HG03575 (cell line): ENCODE data around the gene PDE4A.
"Not testable (repeated sequence)": the region's sequence is repeated elsewhere in the genome, so short reads cannot be mapped to it uniquely, and the experiment has no call there.

ENCODE experiments used
- ATAC-seq: cut with Tn5 transposase; IDR thresholded peaks from one replicate; pipeline ENCODE4 v1.9.1; 2021; ENCODE audit not compliant: unreplicated experiment, insufficient number of reproducible peaks, low FRiP score; ENCODE audit errors: extremely low read depth

PDE4A gene

DNA sequence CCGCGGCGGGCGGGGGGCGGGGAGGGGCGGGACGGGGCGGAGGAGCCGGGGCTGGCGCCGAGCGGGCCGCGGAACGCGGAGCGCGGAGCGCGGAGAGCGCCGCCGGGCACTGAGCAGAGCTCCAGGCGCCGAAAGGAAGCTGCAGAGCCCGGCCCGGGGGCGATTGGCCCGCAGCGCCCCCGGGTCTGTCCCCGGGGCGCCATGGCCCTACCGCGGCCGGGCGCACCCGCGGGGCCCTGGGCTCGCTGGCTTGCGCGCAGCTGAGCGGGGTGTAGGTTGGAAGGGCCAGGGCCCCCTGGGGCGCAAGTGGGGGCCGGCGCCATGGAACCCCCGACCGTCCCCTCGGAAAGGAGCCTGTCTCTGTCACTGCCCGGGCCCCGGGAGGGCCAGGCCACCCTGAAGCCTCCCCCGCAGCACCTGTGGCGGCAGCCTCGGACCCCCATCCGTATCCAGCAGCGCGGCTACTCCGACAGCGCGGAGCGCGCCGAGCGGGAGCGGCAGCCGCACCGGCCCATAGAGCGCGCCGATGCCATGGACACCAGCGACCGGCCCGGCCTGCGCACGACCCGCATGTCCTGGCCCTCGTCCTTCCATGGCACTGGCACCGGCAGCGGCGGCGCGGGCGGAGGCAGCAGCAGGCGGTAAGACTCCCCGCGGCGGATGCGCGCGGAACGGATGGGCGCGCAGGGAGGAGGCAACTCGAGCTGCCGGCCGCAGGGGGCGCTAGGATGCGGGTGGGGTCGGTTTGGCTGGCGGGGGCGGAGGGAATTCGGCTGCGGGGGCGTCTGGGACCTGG lies at the start of gene PDE4A:
Gene PDE4A (plus strand): TSS at position 95 of the 796 bp plus-strand sequence. CDS start 227 bp downstream, at position 322.
- no peak for ATAC-seq

DNA sequence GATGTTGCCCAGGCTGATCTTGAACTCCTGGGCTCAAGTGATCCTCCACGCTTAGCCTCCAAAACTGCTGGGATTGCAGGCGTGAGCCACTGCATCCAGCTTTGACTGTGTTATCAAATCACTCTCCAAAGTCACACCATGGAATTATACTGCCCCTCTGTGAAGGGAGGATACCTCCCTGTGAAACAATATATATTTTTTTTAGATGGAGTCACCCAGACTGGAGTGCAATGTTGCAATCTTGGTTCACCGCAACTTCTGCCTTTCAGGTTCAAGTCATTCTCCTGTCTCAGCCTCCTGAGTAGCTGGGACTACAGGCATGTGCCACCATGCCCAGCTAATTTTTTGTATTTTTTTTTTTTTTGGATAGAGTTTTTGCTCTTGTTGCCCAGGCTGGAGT lies 47.6 kb upstream of the PDE4A start:
- ATAC-seq = no peak

DNA sequence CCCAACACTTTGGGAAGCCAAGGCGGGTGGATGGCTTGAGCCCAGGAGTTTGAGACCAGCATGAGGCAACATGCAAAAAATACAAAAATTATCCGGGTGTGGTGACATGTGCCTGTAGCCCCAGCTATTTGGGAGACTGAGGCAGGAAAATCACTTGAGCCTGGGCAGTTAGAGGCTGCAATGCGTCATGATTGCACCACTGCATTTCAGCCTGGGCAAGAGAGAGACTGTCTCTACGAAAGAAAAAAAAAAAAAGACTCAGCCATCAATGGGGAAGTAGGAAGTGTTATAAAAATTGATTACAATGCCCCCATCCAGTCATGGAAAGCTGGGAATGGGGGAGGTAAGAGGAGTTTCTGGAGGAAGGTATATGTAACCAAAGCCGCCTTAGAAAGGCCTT lies 45.4 kb upstream of the PDE4A start:
- no peak for ATAC-seq

- not testable (repeated sequence) for ATAC-seq
These were observed 43.1 kb upstream of the PDE4A start for GRCh38 chr19:10377140-10377640.

DNA sequence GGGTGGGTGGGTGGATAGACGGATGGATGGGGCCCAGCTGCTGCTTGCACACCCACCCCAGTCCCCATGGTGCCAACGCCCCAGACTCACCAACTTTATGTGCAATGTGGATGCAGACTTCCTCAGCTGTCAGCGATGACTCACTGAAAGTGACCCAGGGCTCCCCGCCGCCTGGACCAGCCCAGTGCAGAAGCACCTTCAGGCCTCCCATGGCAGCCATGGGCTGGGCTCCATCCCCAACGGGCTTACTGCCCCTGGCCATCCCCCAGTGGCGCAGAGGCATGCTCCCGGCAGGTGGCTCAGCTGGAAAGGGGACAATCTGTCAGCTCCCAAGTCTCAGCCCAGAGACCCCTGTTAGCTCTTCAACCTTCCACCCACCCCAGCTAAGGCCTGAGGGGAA lies 42.2 kb upstream of the PDE4A start:
- no peak for ATAC-seq

DNA sequence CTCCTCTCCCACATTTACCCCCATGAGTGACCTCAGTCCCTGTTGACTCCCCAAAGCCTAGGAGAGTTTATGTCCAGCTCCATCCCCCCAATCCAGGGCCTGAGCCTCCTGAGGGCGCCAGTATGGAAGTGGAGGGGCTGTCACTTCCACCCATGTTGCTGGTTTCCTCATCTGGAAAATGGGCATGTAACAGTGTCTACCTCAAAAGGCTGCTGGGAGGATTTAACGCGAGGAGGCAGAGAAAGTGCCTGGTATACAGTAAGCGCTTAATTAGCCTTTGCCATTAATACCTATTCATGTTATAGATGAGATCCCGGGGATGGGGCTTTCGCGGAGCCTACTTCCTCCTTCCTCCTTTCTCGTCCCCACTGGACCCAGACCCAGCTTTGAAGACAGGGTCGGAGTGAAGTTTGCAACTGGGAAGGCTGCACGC lies 40.4 kb upstream of the PDE4A start:
- ATAC-seq = no peak

DNA sequence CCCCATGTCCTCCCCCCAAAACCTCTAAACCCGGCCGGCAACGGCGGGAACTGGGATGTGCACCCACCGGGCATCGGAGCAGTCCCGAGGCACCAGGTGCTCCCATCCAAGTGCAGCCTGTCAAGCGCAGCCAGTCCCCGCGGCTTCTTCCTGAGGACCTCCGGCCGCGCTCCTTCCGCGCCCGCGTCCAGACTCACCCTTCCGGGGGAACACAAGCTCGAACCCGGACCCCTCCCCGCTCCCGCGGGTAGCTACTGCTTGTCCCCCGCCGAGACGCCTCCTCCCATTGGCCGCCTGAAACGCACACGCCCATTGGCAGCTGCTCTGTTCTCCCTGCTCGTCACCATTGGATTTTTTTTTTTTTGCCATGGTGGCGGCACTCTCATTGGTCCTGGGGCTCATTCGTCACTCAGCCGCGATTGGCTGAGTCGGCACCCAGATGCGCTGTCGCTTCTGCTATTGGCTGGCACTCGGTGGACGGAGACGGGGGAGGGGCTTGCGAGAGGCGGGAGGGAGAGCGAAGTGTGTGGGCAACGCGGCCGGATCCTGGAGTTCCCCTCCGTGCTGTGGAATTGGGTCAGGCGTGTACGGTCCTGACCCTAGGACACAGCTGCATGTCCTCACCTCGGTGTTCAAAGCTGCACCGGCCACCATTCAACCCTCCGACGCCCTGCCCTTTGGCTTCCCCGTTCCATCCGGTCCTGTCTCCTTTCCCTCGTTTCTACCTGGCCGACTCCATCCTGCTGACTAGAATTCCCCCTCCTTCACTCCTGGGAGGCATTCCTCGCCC lies 39.8 kb upstream of the PDE4A start, which contains the start of gene TYK2:
Gene TYK2 (minus strand): TSS at position 260 of the 790 bp plus-strand sequence. CDS start 2,166 bp downstream, outside the sequence.
- ATAC-seq = peak; percentile 61

DNA sequence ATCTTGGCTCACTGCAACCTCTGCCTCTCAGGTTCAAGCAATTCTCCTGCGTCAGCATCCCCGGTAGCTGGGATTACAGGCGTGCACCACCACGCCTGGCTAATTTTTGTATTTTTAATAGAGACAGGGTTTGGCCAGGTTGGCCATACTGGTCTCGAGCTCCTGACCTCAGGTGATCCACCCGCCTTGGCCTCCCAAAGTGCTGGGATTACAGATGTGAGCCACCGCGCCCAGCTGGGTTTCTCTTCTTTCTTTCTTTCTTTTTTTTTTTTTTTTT lies 37.2 kb upstream of the PDE4A start:
- ATAC-seq = not testable (repeated sequence)

DNA sequence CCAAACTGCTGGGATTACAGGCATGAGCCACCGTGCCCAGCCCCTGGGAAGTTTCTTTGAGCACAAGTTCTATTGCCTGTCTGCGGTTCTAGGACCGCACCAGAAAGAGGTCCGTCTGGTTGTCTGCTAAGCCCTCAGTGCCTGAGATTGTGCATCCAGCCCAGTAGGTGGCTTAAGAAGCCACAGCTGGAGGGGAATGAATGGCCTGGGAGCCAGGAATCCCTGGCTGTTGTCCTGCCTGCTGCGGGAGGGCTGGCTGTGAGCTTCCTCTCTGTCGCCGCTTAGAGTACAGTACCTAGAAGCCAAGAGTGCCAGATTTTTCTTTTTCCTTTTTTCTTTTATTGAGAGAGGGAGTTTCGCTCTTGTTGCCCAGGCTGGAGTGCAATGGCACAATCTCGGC lies 35.8 kb upstream of the PDE4A start:
- no peak for ATAC-seq

- no peak for ATAC-seq
These were observed 31.4 kb upstream of the PDE4A start for GRCh38 chr19:10388957-10389356.

GRCh38 chr19:10389863-10390262 lies 30.5 kb upstream of the PDE4A start:
- no peak for ATAC-seq

DNA sequence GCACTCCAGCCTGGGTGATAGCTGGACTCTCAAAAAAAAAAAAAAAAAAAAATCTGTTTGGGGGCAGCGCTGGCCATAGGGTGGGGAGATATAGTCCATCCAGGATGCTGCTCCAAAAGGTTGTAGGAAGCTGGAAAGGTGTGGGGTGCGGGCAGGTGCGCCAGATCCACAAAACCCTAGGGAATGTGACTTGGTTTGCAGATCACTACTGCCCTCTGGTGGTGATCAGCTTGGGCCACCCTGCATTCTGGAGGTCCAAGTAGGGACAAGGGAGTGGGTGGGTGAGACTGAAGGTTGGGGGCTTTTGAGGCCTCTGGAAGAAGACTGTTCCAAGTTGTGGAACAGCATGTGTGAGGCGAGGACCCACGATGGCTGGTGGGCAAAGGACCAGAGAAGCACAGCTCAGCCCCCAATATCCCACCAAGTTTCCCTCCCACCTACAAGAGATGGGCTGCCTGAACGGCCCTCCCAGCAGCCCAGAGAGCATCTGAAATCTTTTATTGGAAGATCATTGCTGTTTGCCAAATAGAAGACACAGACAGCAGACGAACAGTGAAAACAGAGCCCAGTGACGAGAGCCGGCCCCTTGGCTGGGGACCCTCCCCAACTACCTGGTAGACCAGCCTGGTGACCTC lies 29.6 kb upstream of the PDE4A start:
- ATAC-seq = no peak

- ATAC-seq = no peak
These were observed 28.2 kb upstream of the PDE4A start for GRCh38 chr19:10392120-10392519.

DNA sequence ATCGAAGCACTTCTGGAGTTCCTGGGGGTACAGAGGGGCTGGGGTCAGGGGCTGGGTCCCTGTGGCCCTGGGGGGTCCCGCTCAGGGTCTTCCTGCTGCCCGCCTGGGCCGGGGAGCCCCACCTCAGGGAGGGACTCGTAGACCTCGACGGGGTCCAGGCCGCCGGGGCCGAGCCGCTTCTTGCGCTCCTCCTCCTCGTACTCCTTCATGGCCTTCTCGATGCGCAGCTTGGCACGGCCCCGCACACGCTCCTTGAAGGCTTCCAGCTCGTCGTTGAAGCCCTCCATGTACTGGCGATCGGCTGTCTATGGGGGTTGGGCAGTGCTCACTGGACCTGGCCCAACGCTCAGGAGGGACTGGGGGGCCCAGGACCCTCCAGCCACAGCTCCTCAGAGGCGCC lies 27.2 kb upstream of the PDE4A start:
- no peak for ATAC-seq

GRCh38 chr19:10395003-10395402 lies 25.3 kb upstream of the PDE4A start:
- ATAC-seq = no peak

GRCh38 chr19:10395436-10395835 lies 24.9 kb upstream of the PDE4A start:
- no peak for ATAC-seq

- no peak for ATAC-seq
These were observed 24.4 kb upstream of the PDE4A start for GRCh38 chr19:10395917-10396316.

GRCh38 chr19:10398819-10399218 lies 21.5 kb upstream of the PDE4A start:
- ATAC-seq = no peak

- ATAC-seq = not testable (repeated sequence)
These were observed 21.0 kb upstream of the PDE4A start for GRCh38 chr19:10399340-10399739.

- no peak for ATAC-seq
These were observed 20.5 kb upstream of the PDE4A start for GRCh38 chr19:10399878-10400277.
